Thyroid gland (tissue), 4 donors: ENCODE results near the gene SRPK1.

ENCODE experiments used
- POLR2A ChIP-seq, 2 donors: fragments of 450-650 bp; IDR thresholded peaks; one replicate each; pipeline ENCODE4 v1.6.1; 2017; ENCODE audit warnings: antibody characterized with exemption in 2 of 2, mild to moderate bottlenecking in 2 of 2, moderate library complexity in 1 of 2
- TF ChIP-seq, protein P1 (sequence below), 6 experiments: fragments of 200-600 bp in 3 of 6; fragments of 450-650 bp in 3 of 6; sonication (generic) in 3 of 6; IDR thresholded peaks; one replicate each; pipeline ENCODE4 v1.5.1; 2016 to 2019; ENCODE audit warnings: antibody characterized with exemption in 6 of 6, mild to moderate bottlenecking in 2 of 6, inconsistent platforms in 1 of 6, moderate library complexity in 1 of 6

DNA sequence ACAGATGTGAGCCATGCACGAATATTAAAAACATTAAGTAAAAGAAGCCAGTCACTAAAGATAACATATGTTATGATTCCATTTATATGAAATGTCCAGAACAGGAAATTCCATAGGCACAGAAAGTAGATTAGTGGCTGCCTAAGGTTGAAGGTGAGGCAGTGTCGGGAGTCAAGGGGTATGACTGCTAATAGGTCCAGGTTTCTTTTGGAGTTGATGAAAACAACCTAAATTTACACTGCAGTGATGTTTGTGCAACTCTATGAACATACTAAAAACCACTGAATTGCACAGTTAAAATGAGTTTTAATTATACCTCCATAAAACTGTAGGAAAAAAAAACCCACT is 14.4 kb downstream of the SRPK1 start:
- TF ChIP-seq, protein P1, sequence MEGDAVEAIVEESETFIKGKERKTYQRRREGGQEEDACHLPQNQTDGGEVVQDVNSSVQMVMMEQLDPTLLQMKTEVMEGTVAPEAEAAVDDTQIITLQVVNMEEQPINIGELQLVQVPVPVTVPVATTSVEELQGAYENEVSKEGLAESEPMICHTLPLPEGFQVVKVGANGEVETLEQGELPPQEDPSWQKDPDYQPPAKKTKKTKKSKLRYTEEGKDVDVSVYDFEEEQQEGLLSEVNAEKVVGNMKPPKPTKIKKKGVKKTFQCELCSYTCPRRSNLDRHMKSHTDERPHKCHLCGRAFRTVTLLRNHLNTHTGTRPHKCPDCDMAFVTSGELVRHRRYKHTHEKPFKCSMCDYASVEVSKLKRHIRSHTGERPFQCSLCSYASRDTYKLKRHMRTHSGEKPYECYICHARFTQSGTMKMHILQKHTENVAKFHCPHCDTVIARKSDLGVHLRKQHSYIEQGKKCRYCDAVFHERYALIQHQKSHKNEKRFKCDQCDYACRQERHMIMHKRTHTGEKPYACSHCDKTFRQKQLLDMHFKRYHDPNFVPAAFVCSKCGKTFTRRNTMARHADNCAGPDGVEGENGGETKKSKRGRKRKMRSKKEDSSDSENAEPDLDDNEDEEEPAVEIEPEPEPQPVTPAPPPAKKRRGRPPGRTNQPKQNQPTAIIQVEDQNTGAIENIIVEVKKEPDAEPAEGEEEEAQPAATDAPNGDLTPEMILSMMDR (IDR thresholded peaks at IDR 0.05): no peak
- no peak for TF ChIP-seq POLR2A (IDR thresholded peaks at IDR 0.05)
